ENCODE results near the gene RASL10B.
"Not testable (repeated sequence)": the region's sequence is repeated elsewhere in the genome, so short reads cannot be mapped to it uniquely, and the experiment has no call there.

RASL10B gene

DNA sequence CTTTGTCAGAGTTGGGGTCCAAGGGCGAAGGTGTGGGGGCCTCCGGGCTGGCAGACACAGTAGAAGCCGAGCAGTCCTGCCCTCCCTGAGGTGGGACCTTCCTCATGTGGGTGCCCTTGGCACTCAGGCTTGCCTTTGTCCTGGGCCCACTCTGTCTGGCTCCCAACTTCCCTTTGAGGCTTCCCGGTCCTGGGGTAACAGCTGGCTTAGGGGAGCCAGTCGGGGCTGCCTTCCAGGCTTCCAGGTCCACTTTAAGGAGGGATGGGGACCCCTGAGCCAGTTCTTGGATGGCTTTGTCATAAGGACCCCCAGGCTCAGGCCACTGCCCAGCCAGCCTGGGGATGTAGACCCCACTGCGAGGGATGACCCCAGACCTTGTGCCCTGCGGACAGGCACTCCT, 13.8 kb downstream of the RASL10B start:
- Mint-ChIP-seq H3K27ac (no peak overlapping the region), H3K4me3 (no peak overlapping the region), H3K4me1 (peaks cover 32% of the 10 kb centered on the region), H3K27me3 (peaks cover 83% of the 10 kb centered on the region), H3K36me3 (no peaks in the 10 kb centered on the region), H3K9me3 (no peaks in the 10 kb centered on the region)
- no peak for ATAC-seq

DNA sequence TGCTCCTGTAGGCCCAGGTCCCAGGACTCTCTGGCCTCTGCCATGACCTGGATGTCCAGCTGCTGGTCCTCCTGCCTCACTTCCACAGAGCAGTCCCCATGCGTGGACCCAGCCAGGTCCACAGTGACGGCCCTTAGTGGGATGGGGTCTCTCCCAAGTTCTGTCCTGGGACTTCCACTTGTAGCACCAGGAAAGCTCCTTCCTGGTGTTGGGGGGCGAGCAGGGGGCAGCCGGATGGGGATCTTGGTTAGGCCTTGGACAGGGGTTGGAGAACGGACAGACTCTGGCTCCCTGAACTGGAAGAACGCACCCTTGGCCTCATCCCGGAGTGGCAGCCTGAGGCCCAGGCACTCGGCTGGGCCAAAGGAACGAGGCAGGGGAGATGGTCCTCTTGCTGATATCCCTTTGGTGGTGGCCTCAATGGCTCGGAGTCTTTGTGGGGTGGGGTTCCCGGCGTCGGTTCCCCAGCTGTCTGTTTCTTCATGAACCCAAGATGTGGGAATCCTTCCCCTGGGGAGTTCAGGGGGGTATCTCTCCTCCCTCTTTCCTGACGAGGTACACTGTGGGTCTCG, 14.4 kb downstream of the RASL10B start:
- H3K4me3 Mint-ChIP-seq: no peak overlapping the region
- H3K27me3 Mint-ChIP-seq: peaks cover 83% of the 10 kb centered on the region
- H3K9me3 Mint-ChIP-seq: no peaks in the 10 kb centered on the region
- peaks cover 33% of the 10 kb centered on the region for H3K4me1 Mint-ChIP-seq
- H3K27ac Mint-ChIP-seq: no peak overlapping the region
- no peaks in the 10 kb centered on the region for H3K36me3 Mint-ChIP-seq
- ATAC-seq: no peak

DNA sequence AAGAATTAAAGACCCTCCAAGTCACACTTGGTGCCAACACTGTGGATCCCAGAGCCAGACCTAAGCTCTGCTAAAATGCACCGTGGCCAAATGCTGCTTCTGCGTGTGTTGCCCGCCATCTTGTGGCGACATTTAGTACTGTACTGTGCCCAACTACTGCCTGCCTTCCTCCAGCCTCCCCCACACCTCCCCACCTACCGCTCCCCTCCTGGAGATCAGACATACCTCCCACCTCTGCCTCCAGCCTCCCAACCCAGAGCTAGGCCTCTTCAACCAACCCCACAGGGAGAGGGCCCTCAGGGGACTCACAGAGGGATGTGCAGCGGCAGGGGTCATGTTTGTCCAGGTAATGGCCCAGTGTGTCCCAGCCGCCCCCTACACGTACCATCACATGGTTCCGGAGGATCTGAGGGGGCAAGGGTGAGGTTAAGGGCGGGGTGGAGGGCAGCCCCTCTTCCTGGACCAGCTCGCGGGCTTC, 16.1 kb downstream of the RASL10B start:
- peaks cover 24% of the 10 kb centered on the region for H3K4me1 Mint-ChIP-seq
- H3K4me3 Mint-ChIP-seq: no peak overlapping the region
- no peak overlapping the region for H3K27ac Mint-ChIP-seq
- no peaks in the 10 kb centered on the region for H3K9me3 Mint-ChIP-seq
- ATAC-seq: peak; percentile 80
- no peaks in the 10 kb centered on the region for H3K36me3 Mint-ChIP-seq
- H3K27me3 Mint-ChIP-seq: peaks cover 83% of the 10 kb centered on the region

DNA sequence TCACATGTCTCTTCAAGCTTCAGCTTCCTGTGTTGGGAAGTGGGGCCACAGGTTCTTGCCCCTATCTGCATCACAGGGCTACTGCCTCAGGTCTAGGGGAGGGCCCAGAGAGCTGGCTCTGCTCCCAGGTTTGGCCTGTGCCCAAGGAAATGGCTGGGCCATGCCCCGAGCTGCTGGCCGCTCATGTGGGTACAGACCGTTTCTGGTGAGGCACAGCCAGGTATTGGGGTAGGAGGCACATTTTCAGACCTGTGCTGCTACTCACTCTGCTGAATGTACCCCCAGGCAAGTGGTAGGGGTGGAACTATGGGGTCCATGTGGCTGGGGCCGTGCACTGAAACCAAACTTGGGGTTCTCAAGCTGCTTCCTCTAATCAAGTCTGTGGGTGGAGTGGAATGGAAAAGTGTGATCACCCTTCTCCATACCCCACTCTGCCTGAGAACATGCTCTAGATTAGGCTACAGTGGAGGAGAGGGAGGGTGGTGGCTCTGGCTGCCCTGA, 17.0 kb downstream of the RASL10B start:
- no peaks in the 10 kb centered on the region for H3K36me3 Mint-ChIP-seq
- H3K4me1 Mint-ChIP-seq: peaks cover 24% of the 10 kb centered on the region
- peaks cover 83% of the 10 kb centered on the region for H3K27me3 Mint-ChIP-seq
- ATAC-seq: no peak
- H3K27ac Mint-ChIP-seq: no peak overlapping the region
- H3K9me3 Mint-ChIP-seq: no peaks in the 10 kb centered on the region
- H3K4me3 Mint-ChIP-seq: no peak overlapping the region

DNA sequence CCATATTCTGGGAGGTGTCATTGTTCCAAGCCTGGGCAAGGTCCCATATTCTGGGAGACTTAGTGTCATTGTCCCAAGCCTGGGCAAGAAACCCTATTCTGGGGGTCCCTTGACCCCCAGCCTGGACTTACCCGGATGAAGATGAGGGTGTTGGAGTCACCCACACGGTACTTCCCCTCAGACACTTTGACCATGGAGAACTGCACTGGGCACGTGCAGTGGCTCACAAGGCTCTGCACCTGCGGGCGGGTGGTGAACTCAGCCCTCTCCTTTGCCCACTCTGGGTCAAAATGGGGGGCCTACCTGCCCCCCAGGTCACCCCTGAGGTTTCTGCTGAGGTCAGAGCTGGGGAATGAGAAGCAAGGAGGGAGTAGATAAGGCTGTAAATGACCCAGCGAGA, 17.5 kb downstream of the RASL10B start:
- Mint-ChIP-seq H3K27me3 (peaks cover 80% of the 10 kb centered on the region), H3K36me3 (no peaks in the 10 kb centered on the region), H3K4me1 (peaks cover 24% of the 10 kb centered on the region), H3K4me3 (no peak overlapping the region), H3K9me3 (no peaks in the 10 kb centered on the region), H3K27ac (no peak overlapping the region)
- ATAC-seq: no peak

DNA sequence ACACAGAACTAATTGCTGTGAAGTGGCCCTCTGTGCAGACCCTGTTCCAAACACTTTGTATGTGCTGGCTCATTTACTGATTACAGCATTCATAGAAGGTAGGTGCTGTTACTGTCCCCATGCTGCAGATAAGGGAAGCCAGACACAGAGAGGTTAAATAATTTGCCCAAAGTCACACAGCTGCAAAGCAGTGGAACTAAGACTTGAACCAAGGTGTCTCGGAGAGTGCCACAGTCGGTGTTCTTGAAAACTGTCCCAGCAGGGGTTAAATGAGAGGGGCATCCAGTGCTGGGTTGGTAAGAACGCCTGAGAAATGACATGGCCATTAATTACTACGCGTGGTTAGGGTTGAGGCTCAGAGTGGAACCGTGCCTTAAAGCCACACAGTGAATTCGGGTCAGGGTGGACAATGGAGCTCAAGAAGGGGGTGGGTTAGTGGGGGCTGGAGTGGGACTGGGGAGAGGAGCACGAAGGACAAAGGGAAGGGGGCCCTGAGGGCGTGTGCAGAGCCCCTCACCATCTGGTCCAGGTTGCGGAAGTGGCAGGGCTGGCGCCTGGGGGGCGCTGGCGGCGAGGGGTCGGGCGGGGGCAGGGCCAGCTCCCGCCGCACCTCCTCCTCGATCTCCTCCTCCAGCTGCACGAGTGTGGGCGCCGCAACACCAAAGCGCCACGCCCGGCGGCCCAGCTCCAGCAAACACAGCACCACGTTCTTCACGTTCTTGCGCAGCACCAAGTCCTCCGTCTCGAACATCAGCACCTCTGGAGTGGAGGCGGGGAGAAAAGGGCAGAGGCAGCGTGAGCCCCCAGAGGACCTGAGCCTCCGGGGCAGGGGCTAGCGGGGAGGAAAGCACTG, 18.3 kb downstream of the RASL10B start:
- Mint-ChIP-seq H3K4me3 (no peak overlapping the region), H3K36me3 (no peaks in the 10 kb centered on the region), H3K4me1 (peaks cover 24% of the 10 kb centered on the region), H3K9me3 (no peaks in the 10 kb centered on the region), H3K27me3 (peaks cover 72% of the 10 kb centered on the region), H3K27ac (no peak overlapping the region)
- ATAC-seq: no peak

DNA sequence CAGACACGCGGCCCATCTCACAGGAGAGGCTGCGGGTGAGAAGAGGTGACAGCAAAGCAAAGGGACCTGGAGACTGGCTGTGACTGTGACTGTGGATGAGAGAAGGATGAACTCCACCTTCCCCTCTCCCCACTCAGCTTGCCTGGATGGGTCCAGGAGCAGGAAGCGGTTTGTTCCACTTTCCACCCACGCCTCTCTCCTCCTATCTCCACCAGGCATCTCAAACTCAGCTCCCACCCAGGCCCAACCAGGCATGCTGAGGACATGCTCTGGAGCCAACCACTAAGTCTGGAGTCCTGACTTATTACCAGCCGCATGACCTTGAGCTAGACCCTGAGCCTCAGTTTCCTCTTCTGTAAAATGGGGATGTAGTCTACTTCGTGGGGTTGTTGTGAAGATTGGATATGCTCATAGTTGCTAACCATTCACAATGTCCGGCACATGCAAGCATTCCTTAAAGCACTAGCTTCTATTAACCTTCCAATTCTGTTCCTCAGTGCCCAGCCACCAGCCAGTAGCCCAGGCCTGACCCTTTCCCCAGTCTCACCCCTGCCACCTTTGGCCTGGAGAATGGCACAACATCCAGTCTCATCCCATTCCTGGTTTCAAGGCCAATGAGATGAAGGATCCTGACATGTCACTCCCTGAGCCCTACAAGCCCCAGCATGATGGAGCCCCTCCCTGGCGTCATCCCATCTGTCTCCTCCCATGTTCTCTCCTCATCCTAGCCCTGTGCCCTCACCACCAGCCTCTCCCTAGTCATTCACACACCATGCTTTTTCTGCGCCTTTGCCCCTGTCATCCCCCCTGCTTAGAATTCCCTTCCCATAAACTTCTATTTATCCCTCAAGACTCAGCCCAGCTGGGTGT, 19.3 kb downstream of the RASL10B start:
- no peaks in the 10 kb centered on the region for H3K9me3 Mint-ChIP-seq
- ATAC-seq: no peak
- no peak overlapping the region for H3K27ac Mint-ChIP-seq
- H3K4me3 Mint-ChIP-seq: no peak overlapping the region
- H3K36me3 Mint-ChIP-seq: no peaks in the 10 kb centered on the region
- peaks cover 71% of the 10 kb centered on the region for H3K27me3 Mint-ChIP-seq
- peaks cover 24% of the 10 kb centered on the region for H3K4me1 Mint-ChIP-seq

DNA sequence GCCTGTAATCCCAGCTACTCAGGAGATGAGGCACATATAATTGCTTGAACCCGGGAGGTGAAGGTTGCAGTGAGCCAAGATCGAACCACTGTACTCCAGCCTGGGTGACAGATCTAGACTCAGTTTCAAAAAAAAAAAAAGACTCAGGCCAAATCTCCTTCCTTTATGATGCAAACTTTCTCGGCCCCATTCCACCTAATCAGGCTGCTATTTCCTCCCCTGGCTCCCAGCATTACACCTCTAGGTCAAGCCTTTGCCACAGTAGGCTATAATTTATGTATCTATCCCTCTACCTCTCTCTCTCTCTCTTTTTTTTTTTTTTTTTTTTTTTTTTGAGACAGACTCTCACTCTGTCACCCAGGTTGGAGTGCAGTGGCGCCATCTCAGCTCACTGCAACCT, 20.1 kb downstream of the RASL10B start:
- H3K27ac Mint-ChIP-seq, H3K4me3 Mint-ChIP-seq, H3K9me3 Mint-ChIP-seq, ATAC-seq, H3K36me3 Mint-ChIP-seq: not testable (repeated sequence)
- H3K27me3 Mint-ChIP-seq: peaks cover 71% of the 10 kb centered on the region
- H3K4me1 Mint-ChIP-seq: peaks cover 31% of the 10 kb centered on the region

DNA sequence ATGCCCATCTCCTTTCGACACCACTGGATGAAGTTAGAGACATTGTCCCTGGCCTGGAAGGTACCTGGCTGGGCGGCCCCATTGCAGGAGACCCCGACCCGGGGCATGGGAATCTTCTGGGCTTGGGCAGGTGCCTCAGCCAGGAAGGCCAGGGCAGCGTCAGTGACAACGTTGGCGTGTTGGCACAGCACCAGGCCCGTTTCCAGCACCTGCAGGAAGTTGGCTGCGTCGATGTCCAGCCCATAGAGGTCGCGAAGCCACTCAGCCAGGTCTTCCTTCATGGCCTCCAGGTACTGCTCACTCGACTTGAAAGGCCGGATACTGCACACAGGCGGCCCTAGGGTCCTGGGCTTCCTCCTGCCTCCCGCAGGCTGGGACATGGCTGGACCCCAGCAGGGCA, 21.0 kb downstream of the RASL10B start:
- Mint-ChIP-seq H3K36me3 (no peaks in the 10 kb centered on the region), H3K27ac (no peak overlapping the region), H3K4me3 (no peak overlapping the region), H3K4me1 (peaks cover 26% of the 10 kb centered on the region), H3K9me3 (no peaks in the 10 kb centered on the region), H3K27me3 (peaks cover 62% of the 10 kb centered on the region)
- no peak for ATAC-seq

DNA sequence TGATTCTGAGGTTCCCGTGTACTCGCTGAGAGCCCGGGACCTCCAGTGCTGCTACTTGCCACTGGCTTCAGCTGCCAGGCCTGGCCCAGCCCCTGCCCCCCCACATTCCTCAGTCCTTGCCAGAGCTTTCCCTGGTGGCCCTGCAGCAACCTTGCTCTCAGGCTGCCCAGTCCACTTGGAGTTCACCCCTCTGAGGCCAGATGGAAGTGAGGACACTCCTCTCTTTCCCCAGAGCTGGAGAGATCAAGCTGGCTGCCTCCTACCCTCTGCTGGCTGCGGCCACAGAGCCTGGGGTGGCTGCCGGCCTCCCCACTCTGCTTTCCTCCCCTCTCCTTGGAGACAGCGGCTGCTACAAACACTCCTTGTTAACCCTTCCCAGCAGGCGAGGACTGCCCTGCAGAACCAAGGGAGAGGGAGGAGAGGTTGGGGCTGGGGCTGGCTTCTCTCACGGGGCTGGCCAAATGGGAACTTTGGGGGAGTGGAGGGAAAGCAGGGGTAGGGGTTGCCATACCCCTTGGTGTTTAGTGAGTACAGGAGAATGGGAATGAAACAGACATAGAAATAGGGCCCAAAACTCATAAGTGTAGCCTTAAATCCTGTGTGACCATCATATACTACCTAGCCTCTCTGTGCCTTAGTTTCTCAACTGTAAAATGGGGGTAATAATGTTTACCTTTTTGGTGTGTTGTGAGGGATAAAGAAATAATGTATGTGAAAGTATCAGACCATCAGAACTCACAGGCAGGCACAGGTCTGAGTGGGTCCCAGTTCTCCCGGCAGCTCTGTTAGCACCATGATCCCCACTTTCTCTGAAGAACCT, 21.7 kb downstream of the RASL10B start, which contains the start of gene GAS2L2:
GAS2L2 (minus strand) TSS at position 295 of the 820 bp plus-strand sequence. CDS start 389 bp downstream, outside the sequence.
- no peak within 1 kb of the TSS for H3K4me3 Mint-ChIP-seq
- H3K9me3 Mint-ChIP-seq: no peaks in the 10 kb centered on the region
- H3K27ac Mint-ChIP-seq: no peak within 1 kb of the TSS
- no peaks in the 10 kb centered on the region for H3K36me3 Mint-ChIP-seq
- ATAC-seq: no peak
- H3K4me1 Mint-ChIP-seq: peaks cover 23% of the 10 kb centered on the region
- H3K27me3 Mint-ChIP-seq: peaks cover 56% of the 10 kb centered on the region

DNA sequence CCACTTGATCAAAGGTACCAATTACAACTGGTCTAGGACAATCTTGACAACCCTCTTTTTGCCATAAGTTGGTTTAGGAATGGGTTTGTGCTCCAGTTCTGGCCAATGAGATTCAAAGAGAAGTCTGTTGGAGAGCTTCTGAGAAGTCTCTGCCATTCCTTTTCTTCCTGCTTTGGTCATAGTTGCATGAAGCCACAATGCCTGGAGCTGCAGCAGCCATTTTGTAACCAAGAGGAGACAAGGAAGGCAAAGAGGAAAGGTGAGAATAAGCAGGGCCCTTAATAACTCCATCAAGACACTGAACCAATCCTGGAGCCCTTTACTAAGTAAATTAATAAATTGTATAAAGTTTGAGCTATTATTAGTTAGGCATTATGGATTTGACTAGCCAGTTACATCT, 25.8 kb downstream of the RASL10B start:
- no peaks in the 10 kb centered on the region for H3K9me3 Mint-ChIP-seq
- H3K27ac Mint-ChIP-seq: no peak overlapping the region
- peaks cover 7% of the 10 kb centered on the region for H3K4me1 Mint-ChIP-seq
- peaks cover 15% of the 10 kb centered on the region for H3K27me3 Mint-ChIP-seq
- H3K36me3 Mint-ChIP-seq: no peaks in the 10 kb centered on the region
- H3K4me3 Mint-ChIP-seq: no peak overlapping the region
- ATAC-seq: no peak

DNA sequence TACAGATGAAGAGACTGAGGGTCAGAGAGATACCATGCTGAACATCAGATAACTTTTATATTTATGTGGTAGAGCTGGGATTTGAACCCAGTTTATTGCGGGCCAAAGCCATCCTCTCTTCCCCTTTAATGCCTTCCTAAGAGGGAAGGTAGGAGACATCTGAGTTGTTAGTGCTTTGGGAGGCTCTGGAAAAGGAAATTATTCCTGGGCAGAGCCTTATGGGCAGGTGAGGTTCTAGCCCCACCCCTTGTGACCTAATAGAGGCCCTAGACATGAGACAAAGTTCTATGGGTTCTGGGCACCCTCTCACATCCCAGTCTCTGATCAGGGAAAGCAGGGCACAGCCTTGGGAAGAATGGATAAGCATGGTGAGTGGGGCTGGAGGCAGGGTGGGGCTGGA, 29.1 kb downstream of the RASL10B start, which contains the start of gene C17orf50:
C17orf50 (plus strand) TSS at position 301 of the 400 bp plus-strand sequence; CDS start at position 356, 55 bp downstream.
- H3K27me3 Mint-ChIP-seq: no peaks in the 10 kb centered on the region
- no peaks in the 10 kb centered on the region for H3K9me3 Mint-ChIP-seq
- no peak within 1 kb of the TSS for H3K27ac Mint-ChIP-seq
- H3K36me3 Mint-ChIP-seq: no peaks in the 10 kb centered on the region
- no peak for ATAC-seq
- no peak within 1 kb of the TSS for H3K4me3 Mint-ChIP-seq
- peaks cover 16% of the 10 kb centered on the region for H3K4me1 Mint-ChIP-seq

DNA sequence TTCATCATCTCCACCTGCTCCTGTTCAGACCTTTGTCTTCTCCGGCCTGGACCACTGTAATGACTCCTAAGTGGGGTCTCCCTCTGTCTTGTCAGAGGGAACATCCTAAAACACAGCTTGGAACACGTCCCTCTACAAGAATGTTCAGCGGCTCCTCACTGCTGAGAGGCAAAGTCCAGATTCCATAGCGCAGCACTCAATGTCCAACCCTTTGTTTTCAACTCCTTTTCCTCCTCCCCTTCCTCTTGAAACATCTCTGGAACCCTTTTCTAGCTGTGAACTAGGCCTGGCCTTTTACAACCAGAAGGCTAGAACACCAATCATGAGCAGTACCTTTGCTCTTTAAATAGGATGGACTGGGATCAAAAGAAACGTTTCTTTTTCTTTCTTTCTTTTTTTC, 30.2 kb downstream of the RASL10B start:
- Mint-ChIP-seq H3K4me1 (peaks cover 9% of the 10 kb centered on the region), H3K4me3 (no peak overlapping the region), H3K36me3 (no peaks in the 10 kb centered on the region), H3K27ac (no peak overlapping the region), H3K9me3 (no peaks in the 10 kb centered on the region), H3K27me3 (no peaks in the 10 kb centered on the region)
- ATAC-seq: no peak

DNA sequence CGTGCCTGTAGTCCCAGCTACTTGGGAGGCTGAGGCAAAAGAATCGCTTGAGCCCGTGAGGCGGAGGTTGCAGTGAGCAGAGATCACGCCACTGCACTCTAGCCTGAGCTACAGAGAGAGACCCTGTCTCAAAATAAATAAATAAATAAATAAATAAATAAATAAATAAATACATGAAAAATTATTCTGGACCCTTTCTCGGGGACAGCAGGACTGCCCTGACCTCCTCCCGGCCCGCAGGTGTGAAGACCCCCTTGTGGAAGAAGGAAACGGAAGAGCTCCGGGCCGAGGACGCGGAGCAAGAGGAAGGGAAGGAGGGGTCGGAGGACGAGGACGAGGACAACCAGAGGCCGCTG, 32.3 kb downstream of the RASL10B start:
- no peak overlapping the region for H3K27ac Mint-ChIP-seq
- peak overlapping the region; percentile 94 for H3K4me3 Mint-ChIP-seq
- no peaks in the 10 kb centered on the region for H3K9me3 Mint-ChIP-seq
- H3K4me1 Mint-ChIP-seq: peaks cover 9% of the 10 kb centered on the region
- no peaks in the 10 kb centered on the region for H3K36me3 Mint-ChIP-seq
- H3K27me3 Mint-ChIP-seq: no peaks in the 10 kb centered on the region
- ATAC-seq: no peak
